Glutamatergic neuron (in vitro differentiated cells): ENCODE measurements around the gene RIPK3. TPM values are rescaled to one million over a fixed set of nuclear protein-coding genes. Genes with fewer than 3 reads are reported as not detected.

ENCODE experiments used
- DNase-seq: peaks from one replicate; pipeline ENCODE4 v3.0.0; 2022
- H3K27ac Mint-ChIP-seq: one replicate; pipeline ENCODE4 v1.8.0; 2020; ENCODE audit warnings: mild to moderate bottlenecking, mixed read lengths, inconsistent platforms; ENCODE audit not compliant: unreplicated experiment
- H3K27me3 Mint-ChIP-seq: one replicate; pipeline ENCODE4 v1.8.0; 2020; ENCODE audit warnings: mild to moderate bottlenecking, moderate library complexity, mixed read lengths, inconsistent platforms; ENCODE audit not compliant: unreplicated experiment
- H3K36me3 Mint-ChIP-seq: one replicate; pipeline ENCODE4 v1.8.0; 2020; ENCODE audit warnings: mild to moderate bottlenecking, mixed read lengths, inconsistent platforms; ENCODE audit not compliant: unreplicated experiment
- H3K4me1 Mint-ChIP-seq: one replicate; pipeline ENCODE4 v1.8.0; 2020; ENCODE audit warnings: mild to moderate bottlenecking, low read depth, mixed read lengths, inconsistent platforms; ENCODE audit not compliant: unreplicated experiment
- H3K4me3 Mint-ChIP-seq: one replicate; pipeline ENCODE4 v1.8.0; 2020; ENCODE audit warnings: mild to moderate bottlenecking, mixed read lengths, inconsistent platforms; ENCODE audit not compliant: unreplicated experiment
- H3K9me3 Mint-ChIP-seq: one replicate; pipeline ENCODE4 v1.8.0; 2020; ENCODE audit warnings: mild to moderate bottlenecking, moderate library complexity, mixed read lengths, inconsistent platforms; ENCODE audit not compliant: unreplicated experiment
- total RNA-seq: library from RNA; stranded (reverse); fragmentation: NEBNext Ultra II Directional; extraction: Animal tissue kit (Norgen Biotek cat#: 25700); gene quantifications from one replicate; pipeline ENCODE4 v1.2.1, GENCODE V29; 2021; ENCODE audit not compliant: unreplicated experiment
- TF ChIP-seq, protein P1 (sequence below): fragments of 200-600 bp; sonication (generic); IDR thresholded peaks from one replicate; pipeline ENCODE4 v1.5.0; 2021; ENCODE audit not compliant: partially characterized antibody, unreplicated experiment

Gene RIPK3
- total RNA-seq, 1 donor from 2014 or later = not detected

- Mint-ChIP-seq H3K4me1 (no peaks in the 10 kb centered on the region), H3K9me3 (peaks cover 4% of the 10 kb centered on the region), H3K4me3 (no peak overlapping the region), H3K27ac (no peak overlapping the region), H3K27me3 (peaks cover 20% of the 10 kb centered on the region), H3K36me3 (no peaks in the 10 kb centered on the region)
- DNase-seq = peak; percentile 31
- TF ChIP-seq, protein P1, sequence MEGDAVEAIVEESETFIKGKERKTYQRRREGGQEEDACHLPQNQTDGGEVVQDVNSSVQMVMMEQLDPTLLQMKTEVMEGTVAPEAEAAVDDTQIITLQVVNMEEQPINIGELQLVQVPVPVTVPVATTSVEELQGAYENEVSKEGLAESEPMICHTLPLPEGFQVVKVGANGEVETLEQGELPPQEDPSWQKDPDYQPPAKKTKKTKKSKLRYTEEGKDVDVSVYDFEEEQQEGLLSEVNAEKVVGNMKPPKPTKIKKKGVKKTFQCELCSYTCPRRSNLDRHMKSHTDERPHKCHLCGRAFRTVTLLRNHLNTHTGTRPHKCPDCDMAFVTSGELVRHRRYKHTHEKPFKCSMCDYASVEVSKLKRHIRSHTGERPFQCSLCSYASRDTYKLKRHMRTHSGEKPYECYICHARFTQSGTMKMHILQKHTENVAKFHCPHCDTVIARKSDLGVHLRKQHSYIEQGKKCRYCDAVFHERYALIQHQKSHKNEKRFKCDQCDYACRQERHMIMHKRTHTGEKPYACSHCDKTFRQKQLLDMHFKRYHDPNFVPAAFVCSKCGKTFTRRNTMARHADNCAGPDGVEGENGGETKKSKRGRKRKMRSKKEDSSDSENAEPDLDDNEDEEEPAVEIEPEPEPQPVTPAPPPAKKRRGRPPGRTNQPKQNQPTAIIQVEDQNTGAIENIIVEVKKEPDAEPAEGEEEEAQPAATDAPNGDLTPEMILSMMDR = no peak
These were observed 23.8 kb downstream of the RIPK3 start for GRCh38 chr14:24315807-24316596.

GRCh38 chr14:24315243-24315806, 24.5 kb downstream of the RIPK3 start:
- Mint-ChIP-seq H3K4me3 (no peak overlapping the region), H3K9me3 (peaks cover 4% of the 10 kb centered on the region), H3K27me3 (peaks cover 20% of the 10 kb centered on the region), H3K36me3 (no peaks in the 10 kb centered on the region), H3K27ac (peak overlapping the region; percentile 56), H3K4me1 (peaks cover under 1% of the 10 kb centered on the region)
- TF ChIP-seq, protein P1 = no peak
- DNase-seq = no peak

DNA sequence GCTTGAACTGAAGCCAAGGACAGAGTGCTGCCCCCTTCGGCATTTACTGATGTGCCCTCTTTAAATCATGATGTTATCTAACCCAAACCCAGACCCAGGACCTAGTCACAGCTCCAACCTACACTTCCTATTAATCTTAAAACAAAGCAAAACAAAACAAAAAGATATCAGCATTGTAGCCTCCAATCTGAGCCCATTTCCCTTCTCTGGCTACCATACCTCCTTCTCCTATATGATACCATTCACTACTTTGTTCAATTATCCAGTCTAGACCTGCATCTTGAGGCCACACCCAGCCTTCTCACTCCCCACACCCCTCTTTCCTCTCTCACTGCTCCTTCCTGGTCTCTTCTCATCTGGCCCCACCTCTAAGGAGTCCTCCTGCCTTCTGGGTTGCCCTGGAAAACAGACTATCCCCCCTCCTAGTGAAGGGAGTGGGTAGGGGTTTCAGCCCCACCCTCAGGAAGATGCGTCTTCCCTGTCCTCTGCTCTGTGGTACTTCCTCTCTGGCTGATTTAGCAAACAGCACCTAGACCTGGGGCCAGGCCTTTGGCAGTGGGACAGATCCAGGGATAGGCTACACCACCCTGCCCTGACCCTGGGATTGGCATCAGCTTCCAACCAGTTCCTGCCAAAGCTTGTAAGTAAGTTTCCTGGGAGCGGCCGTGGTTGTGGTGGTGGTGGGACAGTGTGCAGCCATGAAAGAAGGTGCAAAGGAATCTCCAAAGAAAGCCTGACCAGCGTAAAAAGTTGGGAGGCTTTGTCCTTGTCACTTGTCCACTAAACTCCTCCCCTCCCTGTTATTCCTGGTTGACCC, 25.2 kb downstream of the RIPK3 start:
- H3K27ac Mint-ChIP-seq = no peak overlapping the region
- H3K4me1 Mint-ChIP-seq = peaks cover 2% of the 10 kb centered on the region
- no peak overlapping the region for H3K4me3 Mint-ChIP-seq
- no peak for DNase-seq
- H3K27me3 Mint-ChIP-seq = peaks cover 23% of the 10 kb centered on the region
- no peaks in the 10 kb centered on the region for H3K36me3 Mint-ChIP-seq
- peaks cover 6% of the 10 kb centered on the region for H3K9me3 Mint-ChIP-seq
- TF ChIP-seq, protein P1 = no peak

GRCh38 chr14:24313913-24314312, 25.9 kb downstream of the RIPK3 start:
- DNase-seq = no peak
- TF ChIP-seq, protein P1 = no peak
- no peaks in the 10 kb centered on the region for H3K36me3 Mint-ChIP-seq
- H3K27me3 Mint-ChIP-seq = peaks cover 20% of the 10 kb centered on the region
- H3K4me3 Mint-ChIP-seq = no peak overlapping the region
- H3K9me3 Mint-ChIP-seq = peaks cover 6% of the 10 kb centered on the region
- peaks cover 2% of the 10 kb centered on the region for H3K4me1 Mint-ChIP-seq
- H3K27ac Mint-ChIP-seq = no peak overlapping the region
